ENCODE results near the gene GRIP2. TPM values are rescaled to one million over a fixed set of nuclear protein-coding genes. Genes with fewer than 3 reads are reported as not detected.
A peak's percentile ranks its signal among the peaks of the same experiment; 100 is the strongest.

The GRIP2 gene
- total RNA-seq, 2 experiments from 2014 or later = not detected

- peaks cover 6% of the 10 kb centered on the region for H3K4me1 Mint-ChIP-seq
- H3K9me3 Mint-ChIP-seq = no peaks in the 10 kb centered on the region
- no peak overlapping the region for H3K27ac Mint-ChIP-seq
- no peak overlapping the region for H3K4me3 Mint-ChIP-seq
- no peaks in the 10 kb centered on the region for H3K36me3 Mint-ChIP-seq
- DNase-seq = no peak
- H3K27me3 Mint-ChIP-seq = peaks cover 69% of the 10 kb centered on the region
Observed at GRCh38 chr3:14550651-14551611, 10.8 kb upstream of the GRIP2 start.

- H3K27me3 Mint-ChIP-seq = peaks cover 64% of the 10 kb centered on the region
- no peak overlapping the region for H3K27ac Mint-ChIP-seq
- DNase-seq = no peak
- no peaks in the 10 kb centered on the region for H3K9me3 Mint-ChIP-seq
- no peak overlapping the region for H3K4me3 Mint-ChIP-seq
- H3K4me1 Mint-ChIP-seq = peaks cover 2% of the 10 kb centered on the region
- no peaks in the 10 kb centered on the region for H3K36me3 Mint-ChIP-seq
Observed at GRCh38 chr3:14550181-14550580, 10.0 kb upstream of the GRIP2 start.

GRCh38 chr3:14549256-14549919 lies 9.2 kb upstream of the GRIP2 start:
- Mint-ChIP-seq H3K27ac (no peak overlapping the region), H3K27me3 (peaks cover 58% of the 10 kb centered on the region), H3K4me3 (no peak overlapping the region), H3K4me1 (peaks cover 2% of the 10 kb centered on the region), H3K9me3 (no peaks in the 10 kb centered on the region), H3K36me3 (no peaks in the 10 kb centered on the region)
- no peak for DNase-seq

DNA sequence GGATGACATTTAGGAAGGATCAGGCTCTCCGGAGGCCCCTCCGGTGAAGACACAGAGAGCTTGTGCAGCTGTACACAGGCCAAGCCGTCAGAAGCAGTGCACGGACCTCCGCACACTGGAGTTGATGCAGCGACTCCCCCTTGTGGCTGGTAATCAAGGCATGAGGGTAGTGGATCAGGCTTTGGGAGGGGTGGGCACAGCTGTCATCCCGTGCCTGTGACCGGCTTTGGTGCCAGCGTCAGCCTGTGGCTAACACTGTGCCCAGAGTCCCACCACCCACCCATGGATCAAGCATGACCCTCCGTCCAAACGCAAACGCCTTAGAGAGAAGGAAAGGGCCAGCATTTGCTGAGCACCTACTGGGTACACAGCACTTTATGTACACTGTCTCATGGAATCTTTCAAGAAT lies 8.2 kb upstream of the GRIP2 start:
- Mint-ChIP-seq H3K4me3 (no peak overlapping the region), H3K36me3 (no peaks in the 10 kb centered on the region), H3K27ac (no peak overlapping the region), H3K4me1 (no peaks in the 10 kb centered on the region), H3K27me3 (peaks cover 49% of the 10 kb centered on the region), H3K9me3 (no peaks in the 10 kb centered on the region)
- peak; percentile 39 for DNase-seq

DNA sequence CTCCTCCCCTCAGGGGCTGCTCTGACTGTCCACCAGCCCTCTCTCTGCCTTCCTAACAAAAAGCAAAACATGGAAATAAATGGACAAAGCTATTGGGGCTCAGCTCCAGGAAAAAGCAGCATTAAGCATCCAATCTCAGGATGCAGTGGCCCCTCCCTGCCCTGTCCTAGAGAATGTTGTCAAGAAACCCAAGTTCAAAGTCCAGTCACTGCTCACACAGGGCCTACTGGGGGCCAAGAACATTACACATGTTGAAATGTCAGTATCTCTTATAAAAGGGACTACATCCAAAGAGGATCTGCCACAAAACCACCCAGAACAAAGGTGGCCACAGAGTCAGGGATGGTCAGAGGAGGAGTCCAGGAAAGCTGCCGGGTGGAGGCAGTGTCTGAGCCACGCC lies 7.6 kb upstream of the GRIP2 start:
- Mint-ChIP-seq H3K9me3 (no peaks in the 10 kb centered on the region), H3K4me3 (no peak overlapping the region), H3K27me3 (peaks cover 44% of the 10 kb centered on the region), H3K4me1 (no peaks in the 10 kb centered on the region), H3K36me3 (no peaks in the 10 kb centered on the region), H3K27ac (no peak overlapping the region)
- DNase-seq = no peak

DNA sequence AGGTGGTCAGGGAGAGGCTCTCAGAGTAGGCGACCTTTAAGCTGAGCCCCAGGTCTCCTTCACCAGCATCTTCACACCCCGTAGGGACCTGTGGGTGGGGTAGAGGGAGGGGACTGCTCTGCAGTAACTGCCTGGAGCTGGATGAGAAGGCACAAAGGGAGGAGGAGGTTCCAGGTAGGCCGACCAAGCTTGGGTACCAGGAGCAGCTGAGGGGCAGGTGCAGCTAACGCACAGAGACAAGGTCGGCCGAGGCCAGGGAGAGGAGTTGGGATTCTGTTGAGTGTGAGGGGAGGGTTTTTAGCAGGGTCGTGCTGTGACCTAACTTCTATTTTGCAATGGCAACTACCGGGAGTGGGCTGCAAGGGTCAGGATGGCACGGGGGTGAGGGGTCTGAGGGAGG lies 5.9 kb upstream of the GRIP2 start:
- Mint-ChIP-seq H3K27me3 (peaks cover 35% of the 10 kb centered on the region), H3K36me3 (no peaks in the 10 kb centered on the region), H3K4me3 (no peak overlapping the region), H3K4me1 (no peaks in the 10 kb centered on the region), H3K9me3 (no peaks in the 10 kb centered on the region), H3K27ac (no peak overlapping the region)
- DNase-seq = no peak

DNA sequence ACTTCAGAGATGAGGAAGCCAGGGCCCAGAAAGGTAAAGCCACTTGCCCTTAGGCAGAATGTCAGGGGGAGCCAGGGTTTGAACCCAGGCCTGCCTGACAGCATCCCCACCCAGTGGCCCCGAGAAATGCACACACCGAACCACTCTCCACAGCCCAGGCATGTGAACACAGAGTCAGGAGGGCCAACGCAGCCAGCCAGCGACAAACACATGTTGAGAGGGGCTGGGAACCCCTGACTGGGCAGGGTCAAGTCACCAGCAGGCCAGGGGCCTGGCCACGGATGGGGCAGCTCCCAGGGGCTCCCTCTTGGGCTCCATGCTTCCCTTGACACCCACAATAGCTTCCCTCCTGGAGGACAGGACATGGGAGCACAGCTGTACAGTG lies 5.1 kb upstream of the GRIP2 start:
- Mint-ChIP-seq H3K9me3 (no peaks in the 10 kb centered on the region), H3K27ac (no peak overlapping the region), H3K4me3 (no peak overlapping the region), H3K4me1 (no peaks in the 10 kb centered on the region), H3K27me3 (peaks cover 33% of the 10 kb centered on the region), H3K36me3 (no peaks in the 10 kb centered on the region)
- DNase-seq = no peak

DNA sequence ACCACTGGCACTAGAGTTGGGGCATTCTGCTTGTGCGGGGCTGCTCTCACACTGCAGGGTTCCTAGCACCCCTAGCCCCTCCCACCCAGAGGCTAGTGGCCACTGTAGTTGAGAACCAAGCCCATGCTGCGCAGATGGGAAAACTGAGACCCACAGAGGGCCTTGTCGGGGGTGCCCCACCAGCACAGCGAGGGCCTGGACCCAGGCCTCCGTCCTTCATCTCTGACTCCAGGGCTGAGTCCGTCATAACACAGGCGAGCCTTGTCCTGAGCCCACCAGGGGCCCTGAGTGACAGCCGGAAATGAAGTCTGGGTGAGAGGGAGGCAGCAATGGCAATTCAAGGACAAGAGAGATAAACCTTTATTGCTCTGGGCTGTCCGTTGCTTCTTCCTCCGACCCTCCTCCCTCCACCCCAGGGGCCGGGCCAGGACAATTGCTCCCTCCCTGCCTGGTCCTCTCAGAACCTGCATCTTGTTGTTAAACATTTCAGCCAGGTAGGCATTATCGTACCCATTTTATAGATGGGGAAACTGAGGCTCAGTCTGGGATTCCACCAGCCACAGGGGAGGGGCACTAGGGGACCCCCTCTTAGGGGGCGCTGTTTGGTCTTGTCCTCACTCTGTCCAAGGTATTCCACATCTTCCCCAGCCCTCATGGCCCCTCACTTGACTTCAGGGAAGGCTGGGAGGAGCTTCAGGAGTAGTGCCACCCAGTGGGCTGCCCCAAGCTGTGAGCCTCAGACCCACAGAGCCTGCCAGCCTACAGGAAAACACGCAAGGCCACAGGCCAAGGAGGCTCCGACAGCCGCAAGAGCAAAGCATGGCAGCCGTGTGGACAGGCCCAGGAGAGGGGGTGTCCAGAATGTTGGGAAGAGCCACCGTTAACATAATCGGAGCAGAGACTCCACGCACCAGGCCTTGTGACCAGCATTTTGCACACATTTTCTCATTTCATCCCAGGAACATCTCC lies 4.4 kb upstream of the GRIP2 start:
- H3K36me3 Mint-ChIP-seq = no peaks in the 10 kb centered on the region
- H3K27ac Mint-ChIP-seq = no peak overlapping the region
- H3K27me3 Mint-ChIP-seq = peaks cover 26% of the 10 kb centered on the region
- no peaks in the 10 kb centered on the region for H3K4me1 Mint-ChIP-seq
- DNase-seq = no peak
- no peaks in the 10 kb centered on the region for H3K9me3 Mint-ChIP-seq
- no peak overlapping the region for H3K4me3 Mint-ChIP-seq

- Mint-ChIP-seq H3K4me1 (no peaks in the 10 kb centered on the region), H3K27ac (no peak overlapping the region), H3K4me3 (no peak overlapping the region), H3K27me3 (peaks cover 17% of the 10 kb centered on the region), H3K9me3 (no peaks in the 10 kb centered on the region), H3K36me3 (no peaks in the 10 kb centered on the region)
- no peak for DNase-seq
Observed at GRCh38 chr3:14543446-14543845, 3.3 kb upstream of the GRIP2 start.

DNA sequence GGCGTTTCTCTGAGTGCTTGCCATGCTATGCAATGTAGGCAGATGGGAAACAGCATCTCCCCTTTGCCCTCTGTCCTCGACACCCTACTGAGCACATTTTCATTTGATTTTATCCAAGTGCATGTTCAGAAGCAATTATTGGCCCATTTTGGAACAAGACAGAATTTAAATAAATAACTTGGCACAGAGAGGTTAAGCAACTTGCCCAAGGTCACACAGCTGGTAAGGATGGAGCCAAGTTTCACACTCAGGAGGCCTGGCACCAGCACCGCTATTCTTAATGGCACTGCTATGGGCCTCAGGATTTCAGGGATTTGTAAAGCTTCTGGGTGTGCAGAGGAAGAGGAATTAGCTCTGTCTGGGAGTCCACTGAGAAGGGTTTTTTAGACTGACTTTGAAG lies 2.5 kb upstream of the GRIP2 start:
- no peak overlapping the region for H3K4me3 Mint-ChIP-seq
- no peak for DNase-seq
- H3K4me1 Mint-ChIP-seq = no peaks in the 10 kb centered on the region
- peaks cover 11% of the 10 kb centered on the region for H3K27me3 Mint-ChIP-seq
- no peaks in the 10 kb centered on the region for H3K9me3 Mint-ChIP-seq
- no peaks in the 10 kb centered on the region for H3K36me3 Mint-ChIP-seq
- H3K27ac Mint-ChIP-seq = no peak overlapping the region

DNA sequence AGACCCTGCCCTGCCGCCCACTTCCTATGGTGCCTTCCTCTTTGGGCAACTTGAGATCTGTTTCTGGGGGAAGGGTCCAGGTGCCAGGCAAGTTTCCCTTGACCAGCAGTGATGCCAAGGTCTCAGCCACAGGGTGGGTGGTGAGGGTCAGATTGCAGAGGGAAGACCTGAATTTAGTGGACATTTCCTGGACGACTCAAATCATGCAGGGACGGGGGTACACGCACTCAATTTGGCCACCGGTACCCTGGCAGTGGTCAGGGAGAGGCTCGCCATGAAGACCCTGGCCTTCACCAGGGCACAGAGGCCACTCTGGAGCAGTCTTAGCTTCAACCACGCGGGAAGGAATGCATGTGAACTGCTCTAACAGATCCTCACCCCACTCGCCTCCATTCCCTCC lies 1.5 kb upstream of the GRIP2 start:
- no peaks in the 10 kb centered on the region for H3K4me1 Mint-ChIP-seq
- no peak overlapping the region for H3K4me3 Mint-ChIP-seq
- peaks cover 4% of the 10 kb centered on the region for H3K27me3 Mint-ChIP-seq
- H3K27ac Mint-ChIP-seq = no peak overlapping the region
- H3K9me3 Mint-ChIP-seq = no peaks in the 10 kb centered on the region
- no peak for DNase-seq
- H3K36me3 Mint-ChIP-seq = no peaks in the 10 kb centered on the region

DNA sequence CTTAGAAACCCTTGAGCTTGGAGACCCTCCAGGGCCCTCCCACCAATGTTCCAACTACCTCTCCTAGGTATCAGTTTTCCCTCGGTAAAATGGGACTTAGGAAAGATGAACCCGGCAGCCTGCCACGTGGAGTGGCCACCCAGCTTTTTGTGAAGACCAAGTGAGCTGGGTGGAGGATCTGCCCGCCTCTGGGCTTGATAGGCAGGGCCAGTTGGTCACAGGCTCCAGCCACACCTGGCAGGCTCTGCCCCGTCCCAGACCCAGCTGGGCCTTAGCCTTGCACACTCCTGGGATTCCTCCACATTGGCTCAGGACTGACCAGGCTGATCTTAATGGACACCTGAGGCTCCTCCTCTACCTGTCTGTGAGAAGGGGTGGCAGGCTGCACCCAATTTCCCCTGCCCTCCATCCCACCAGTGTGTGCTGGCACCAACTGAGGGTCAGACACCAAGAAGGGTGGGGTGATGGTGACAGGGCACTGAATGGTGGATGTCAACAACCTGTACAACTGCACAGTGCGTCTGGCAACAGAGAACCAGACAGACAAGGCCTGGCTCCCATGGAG lies 761 bp upstream of the GRIP2 start:
- H3K36me3 Mint-ChIP-seq = no peaks in the 10 kb centered on the region
- no peaks in the 10 kb centered on the region for H3K27me3 Mint-ChIP-seq
- H3K4me1 Mint-ChIP-seq = no peaks in the 10 kb centered on the region
- no peak overlapping the region for H3K27ac Mint-ChIP-seq
- no peak overlapping the region for H3K4me3 Mint-ChIP-seq
- DNase-seq = no peak
- H3K9me3 Mint-ChIP-seq = no peaks in the 10 kb centered on the region

DNA sequence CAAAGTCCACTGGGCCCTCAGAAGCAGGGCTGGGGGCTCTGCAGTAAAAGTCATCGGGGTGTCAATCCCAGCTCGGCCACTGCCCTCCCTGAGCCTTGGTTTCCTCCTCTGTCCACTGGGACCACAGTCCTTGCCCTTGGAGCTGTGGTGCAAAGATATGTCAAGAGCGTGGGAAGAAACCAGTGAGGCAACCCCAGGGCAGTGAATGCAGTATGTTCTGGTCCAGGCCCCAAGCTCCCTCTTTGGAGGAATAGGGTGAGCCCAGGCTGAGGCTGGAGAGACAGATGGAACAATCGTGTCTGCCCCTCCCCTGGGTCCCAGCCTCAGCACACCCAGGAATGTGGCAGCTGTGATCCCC lies 779 bp downstream of the GRIP2 start:
- DNase-seq = no peak
- Mint-ChIP-seq H3K9me3 (no peaks in the 10 kb centered on the region), H3K4me1 (no peaks in the 10 kb centered on the region), H3K36me3 (no peaks in the 10 kb centered on the region), H3K27ac (no peak overlapping the region), H3K4me3 (no peak overlapping the region), H3K27me3 (no peaks in the 10 kb centered on the region)

GRCh38 chr3:14538451-14539088 lies 1.6 kb downstream of the GRIP2 start:
- no peaks in the 10 kb centered on the region for H3K9me3 Mint-ChIP-seq
- H3K27ac Mint-ChIP-seq = no peak overlapping the region
- no peaks in the 10 kb centered on the region for H3K4me1 Mint-ChIP-seq
- no peaks in the 10 kb centered on the region for H3K27me3 Mint-ChIP-seq
- DNase-seq = no peak
- no peak overlapping the region for H3K4me3 Mint-ChIP-seq
- H3K36me3 Mint-ChIP-seq = no peaks in the 10 kb centered on the region
